ENCODE data around the gene PSMD9. TPM values are rescaled to one million over a fixed set of nuclear protein-coding genes. Genes with fewer than 3 reads are reported as not detected.
"Not testable (repeated sequence)": the region's sequence is repeated elsewhere in the genome, so short reads cannot be mapped to it uniquely, and the experiment has no call there.

PSMD9 gene
- total and polyA plus RNA-seq, 12 donors = 31.4 to 145 (median 55.7) TPM

DNA sequence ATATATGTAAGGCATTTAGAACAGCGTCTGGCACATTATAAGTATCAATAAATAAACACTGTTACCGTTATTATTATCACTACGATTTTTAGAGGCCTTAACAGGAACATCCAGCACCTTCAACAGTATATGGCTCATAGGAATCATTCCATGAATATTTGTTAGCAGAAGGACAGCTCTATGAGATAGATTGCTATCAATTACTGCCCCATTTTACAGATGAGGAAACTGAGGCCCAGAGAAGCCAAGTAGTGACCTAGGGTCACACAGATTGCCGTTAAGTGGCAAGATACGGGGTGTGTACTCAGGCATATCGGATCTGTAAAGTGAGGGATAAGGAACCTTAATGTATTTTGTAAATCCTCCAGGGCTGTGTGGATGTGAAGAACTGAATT lies 510 bp upstream of the PSMD9 start:
- Histone ChIP-seq H3K9me3 (replicated peaks in 1 of 3) (no peaks in the 10 kb centered on the region), H3K36me3 (replicated peaks in 1 of 2) (peaks cover 0 to 4% of the 10 kb centered on the region in 2 donors), H3K4me3 (peak overlapping the region in 3 of 4 donors; percentile 25 to 64 (median 42)), H3K27ac (peak overlapping the region in 3 of 5 donors; percentile 92 to 99 (median 95)), H3K27me3 (no peaks in the 10 kb centered on the region), H3K4me1 (replicated peaks in 1 of 2) (peaks cover 13 to 32% of the 10 kb centered on the region in 2 donors)
- no peak for DNase-seq
- 50 to 93% (median 53%) methylated on average over 3 to 6 of the region's 6 CpGs for WGBS, 4 donors
- TF ChIP-seq, protein P1, sequence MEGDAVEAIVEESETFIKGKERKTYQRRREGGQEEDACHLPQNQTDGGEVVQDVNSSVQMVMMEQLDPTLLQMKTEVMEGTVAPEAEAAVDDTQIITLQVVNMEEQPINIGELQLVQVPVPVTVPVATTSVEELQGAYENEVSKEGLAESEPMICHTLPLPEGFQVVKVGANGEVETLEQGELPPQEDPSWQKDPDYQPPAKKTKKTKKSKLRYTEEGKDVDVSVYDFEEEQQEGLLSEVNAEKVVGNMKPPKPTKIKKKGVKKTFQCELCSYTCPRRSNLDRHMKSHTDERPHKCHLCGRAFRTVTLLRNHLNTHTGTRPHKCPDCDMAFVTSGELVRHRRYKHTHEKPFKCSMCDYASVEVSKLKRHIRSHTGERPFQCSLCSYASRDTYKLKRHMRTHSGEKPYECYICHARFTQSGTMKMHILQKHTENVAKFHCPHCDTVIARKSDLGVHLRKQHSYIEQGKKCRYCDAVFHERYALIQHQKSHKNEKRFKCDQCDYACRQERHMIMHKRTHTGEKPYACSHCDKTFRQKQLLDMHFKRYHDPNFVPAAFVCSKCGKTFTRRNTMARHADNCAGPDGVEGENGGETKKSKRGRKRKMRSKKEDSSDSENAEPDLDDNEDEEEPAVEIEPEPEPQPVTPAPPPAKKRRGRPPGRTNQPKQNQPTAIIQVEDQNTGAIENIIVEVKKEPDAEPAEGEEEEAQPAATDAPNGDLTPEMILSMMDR (IDR thresholded peaks at IDR 0.05) = peak in 1 of 6 experiments; percentile 45
- no peak for TF ChIP-seq POLR2A (IDR thresholded peaks at IDR 0.05)
- intact Hi-C loops (cut with DNase I) = loop anchor here (5.0 to 10.0 kb wide), 3 partner anchors 73 to 193 kb away; no protein-coding TSS in a partner anchor

DNA sequence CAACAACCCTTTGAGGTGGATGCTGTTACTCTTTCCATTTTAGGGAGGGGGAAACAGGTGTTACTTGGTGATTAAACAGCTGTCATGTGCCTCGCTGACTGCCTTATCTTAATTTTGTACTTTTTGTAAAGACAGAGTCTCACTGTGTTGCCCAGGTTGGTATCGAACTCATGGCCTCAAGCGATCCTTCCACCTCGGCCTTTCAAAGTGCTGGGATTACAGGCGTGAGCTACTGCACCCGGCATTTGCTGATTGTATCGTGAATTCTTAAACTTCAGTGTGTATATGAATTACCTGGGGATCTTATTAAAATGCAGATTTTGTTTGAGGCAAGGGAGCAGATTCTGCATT lies 659 bp downstream of the PSMD9 start:
- 1 to 4% (median 2%) methylated on average over 7 of the region's 7 CpGs for whole genome bisulfite sequencing, 4 donors
- Histone ChIP-seq H3K36me3 (replicated peaks in 1 of 2) (peaks cover 0 to 4% of the 10 kb centered on the region in 2 donors), H3K27me3 (no peaks in the 10 kb centered on the region), H3K4me3 (peak overlapping the region; percentile 2 to 64 (median 33)), H3K4me1 (replicated peaks in 1 of 2) (peaks cover 25 to 44% of the 10 kb centered on the region in 2 donors), H3K9me3 (replicated peaks in 1 of 3) (no peaks in the 10 kb centered on the region), H3K27ac (peak overlapping the region; percentile 77 to 99 (median 92))
- TF ChIP-seq, protein P1 (IDR thresholded peaks at IDR 0.05) = no peak
- TF ChIP-seq POLR2A (IDR thresholded peaks at IDR 0.05) = no peak
- no peak for DNase-seq
- intact Hi-C loops (cut with DNase I) = loop anchor here (5.0 to 10.0 kb wide), 3 partner anchors 74 to 194 kb away; no protein-coding TSS in a partner anchor

DNA sequence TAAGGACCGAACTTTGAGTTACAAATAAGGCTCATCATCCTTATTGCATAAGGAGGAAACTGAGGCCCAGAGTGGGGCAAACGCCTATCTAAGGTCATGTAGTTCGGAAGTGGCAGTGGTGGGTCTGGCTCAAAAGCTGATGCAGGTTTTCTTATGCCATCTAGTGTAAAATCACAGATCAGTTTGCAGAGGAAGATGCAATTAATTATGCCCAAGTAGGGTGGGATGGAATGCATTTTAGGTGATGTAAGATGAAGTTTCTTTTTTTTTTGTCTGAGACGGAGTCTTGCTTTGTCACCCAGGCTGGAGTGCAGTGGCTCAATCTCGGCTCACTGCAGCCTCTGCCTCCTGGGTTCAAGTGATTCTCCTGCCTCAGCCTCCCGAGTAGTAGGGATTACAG lies 1.1 kb downstream of the PSMD9 start:
- intact Hi-C loops (cut with DNase I) = loop anchor here (5.0 to 10.0 kb wide), 5 partner anchors 75 to 195 kb away; partner anchors contain the start of gene RHOF (in 2 of the 2)
- WGBS, 4 donors = 40 to 49% (median 45%) methylated on average over 6 of the region's 6 CpGs
- Histone ChIP-seq H3K4me3 (peak overlapping the region in 3 of 4 donors; percentile 2 to 64 (median 31)), H3K4me1 (replicated peaks in 1 of 2) (peaks cover 25 to 46% of the 10 kb centered on the region in 2 donors), H3K27ac (peak overlapping the region in 1 of 5 donors; percentile 95)
- H3K9me3 ChIP-seq (replicated peaks in 1 of 3); H3K36me3 ChIP-seq (replicated peaks in 1 of 2); H3K27me3 ChIP-seq; DNase-seq: not testable (repeated sequence)

DNA sequence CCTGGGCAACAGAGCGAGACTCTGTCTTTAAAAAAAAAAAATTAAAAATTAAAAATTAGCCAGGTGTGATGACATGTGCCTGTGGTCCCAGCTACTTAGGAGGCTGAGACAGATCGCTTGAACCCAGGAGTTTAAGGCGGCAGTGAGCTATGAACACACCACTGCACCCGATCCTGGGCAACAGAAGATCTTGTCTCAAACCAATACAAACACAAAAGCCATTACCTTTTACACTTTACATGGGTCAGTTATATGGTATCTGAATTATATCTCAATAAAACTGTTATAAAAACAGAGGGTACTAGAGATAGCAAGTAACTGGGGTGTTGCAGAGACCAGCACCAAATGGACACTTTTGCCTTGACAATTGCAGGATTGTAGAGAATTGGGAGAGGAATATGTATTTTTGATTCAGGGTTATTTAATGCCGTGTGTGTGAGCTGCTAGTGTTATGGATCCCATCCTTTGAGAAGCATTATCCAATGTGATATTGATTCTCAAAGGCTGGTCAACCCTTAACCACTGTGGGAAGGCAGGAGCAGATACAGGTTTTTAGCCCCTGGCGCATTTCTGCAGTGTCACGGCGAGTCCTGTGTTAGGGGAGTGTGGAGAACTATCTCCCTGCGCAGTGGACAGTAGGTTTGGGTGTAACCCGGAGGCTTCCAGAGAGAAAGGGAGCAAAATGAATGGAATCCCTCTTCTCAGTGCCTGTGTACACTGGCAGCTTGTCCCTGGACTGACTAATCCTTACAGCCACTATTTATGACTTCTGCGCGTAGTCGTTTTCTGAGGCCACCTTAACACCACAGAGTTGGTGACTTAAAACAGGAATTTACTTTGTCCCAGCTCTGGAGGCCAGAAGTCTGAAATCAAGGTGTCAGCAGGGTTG lies 4.3 kb downstream of the PSMD9 start:
- no peak overlapping the region for H3K4me3 ChIP-seq
- WGBS, 4 donors = 73 to 83% (median 74%) methylated on average over 13 of the region's 13 CpGs
- no peaks in the 10 kb centered on the region for H3K27me3 ChIP-seq
- H3K27ac ChIP-seq = peak overlapping the region in 2 of 5 donors; percentile 17 to 46
- H3K9me3 ChIP-seq (replicated peaks in 1 of 3) = no peaks in the 10 kb centered on the region
- peaks cover 0 to 36% of the 10 kb centered on the region in 2 donors for H3K36me3 ChIP-seq (replicated peaks in 1 of 2)
- peaks cover 25 to 45% of the 10 kb centered on the region in 2 donors for H3K4me1 ChIP-seq (replicated peaks in 1 of 2)
- DNase-seq = peak; percentile 21 to 61 (median 33)
- intact Hi-C loops (cut with DNase I) = loop anchor here (5.0 to 10.0 kb wide), 2 partner anchors 98 to 101 kb away; partner anchors contain the start of gene RHOF (in 2 of the 2)
- TF ChIP-seq, protein P1 (IDR thresholded peaks at IDR 0.05) = no peak

All from adrenal gland (tissue), 12 donors.